AG08396 (cell line): Measurements from ENCODE around the gene RNASE11.
"Not testable (repeated sequence)": the region's sequence is repeated elsewhere in the genome, so short reads cannot be mapped to it uniquely, and the experiment has no call there.

ENCODE experiments used
- DNase-seq: peaks from one replicate; pipeline ENCODE4 v3.0.0; 2012; ENCODE audit warnings: low spot score, mixed read lengths

Gene RNASE11

GRCh38 chr14:20580242-20580641 lies 7.6 kb downstream of the RNASE11 start:
- no peak for DNase-seq

DNA sequence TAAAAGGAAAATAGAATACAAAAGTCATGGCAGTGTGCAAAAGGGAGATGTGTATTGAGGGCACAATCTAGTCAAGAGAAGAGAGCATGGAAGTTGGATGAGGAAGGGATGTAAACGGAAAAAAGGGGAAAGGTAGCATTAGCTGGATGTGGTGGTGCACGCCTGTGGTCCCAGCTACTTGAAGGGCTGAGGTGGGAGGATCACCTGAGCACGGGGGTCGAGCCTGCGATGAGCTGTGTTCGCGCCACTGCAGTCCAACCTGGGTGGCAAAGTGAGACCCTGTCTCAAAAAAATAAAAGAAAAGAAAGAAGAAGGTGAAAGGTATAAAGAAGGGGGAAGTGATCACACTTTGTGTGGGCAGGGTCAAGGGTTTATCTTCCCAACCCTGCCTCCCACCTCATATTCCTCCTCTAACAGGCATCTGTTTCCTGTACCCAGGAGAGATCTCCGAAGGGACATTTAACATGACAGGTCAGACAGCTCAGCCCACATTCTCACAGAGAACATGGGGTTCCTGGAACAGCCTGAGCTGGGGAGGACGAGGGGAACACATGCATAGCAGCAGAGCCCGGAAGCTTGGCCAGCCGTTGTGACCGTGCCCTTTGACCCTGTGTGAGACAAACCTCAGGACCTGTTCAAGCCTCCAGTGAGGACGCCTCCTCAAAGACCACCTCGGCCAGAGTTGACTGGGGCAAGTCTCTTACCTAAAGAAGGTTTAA lies 8.9 kb downstream of the RNASE11 start:
- no peak for DNase-seq

DNA sequence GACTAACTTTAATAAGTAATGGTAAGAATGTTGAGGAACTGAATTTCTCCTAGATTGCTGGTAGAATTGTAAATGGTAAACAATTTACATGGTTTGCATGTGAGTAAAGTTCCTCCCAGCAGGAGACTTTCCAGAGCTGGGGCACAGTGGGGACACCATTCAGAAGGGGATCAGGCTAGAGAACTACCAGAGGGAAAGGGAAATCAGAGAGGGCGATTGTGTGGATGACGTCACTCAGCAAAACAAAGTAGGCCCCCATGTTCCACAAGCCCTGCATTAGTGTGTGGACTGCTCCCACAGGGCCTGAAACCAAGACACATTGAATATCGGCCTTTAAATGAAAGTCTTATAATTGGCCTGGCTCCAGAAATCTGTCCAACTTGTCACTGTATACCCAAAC lies 9.5 kb downstream of the RNASE11 start:
- DNase-seq: no peak

- not testable (repeated sequence) for DNase-seq
These were observed 15.3 kb downstream of the RNASE11 start for GRCh38 chr14:20572382-20572990.

DNA sequence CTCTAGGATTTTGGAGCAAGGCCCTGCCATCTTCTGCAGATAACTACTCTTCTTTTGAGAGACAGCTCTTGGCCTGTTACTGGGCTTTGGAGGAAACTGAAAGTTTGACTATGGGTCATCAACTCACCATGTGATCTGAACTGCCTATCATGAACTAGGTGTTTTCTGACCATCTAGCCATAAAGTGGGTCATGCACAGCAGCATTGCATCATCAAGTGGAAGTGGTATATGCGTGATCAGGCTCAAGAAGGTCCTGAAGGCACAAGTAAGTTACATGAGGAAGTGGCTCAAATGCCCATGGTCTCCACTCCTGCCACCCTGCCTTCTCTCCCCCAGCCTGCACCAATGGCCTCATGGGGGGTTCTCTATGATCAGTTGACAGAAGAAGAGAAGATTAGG lies 17.1 kb downstream of the RNASE11 start:
- not testable (repeated sequence) for DNase-seq

DNA sequence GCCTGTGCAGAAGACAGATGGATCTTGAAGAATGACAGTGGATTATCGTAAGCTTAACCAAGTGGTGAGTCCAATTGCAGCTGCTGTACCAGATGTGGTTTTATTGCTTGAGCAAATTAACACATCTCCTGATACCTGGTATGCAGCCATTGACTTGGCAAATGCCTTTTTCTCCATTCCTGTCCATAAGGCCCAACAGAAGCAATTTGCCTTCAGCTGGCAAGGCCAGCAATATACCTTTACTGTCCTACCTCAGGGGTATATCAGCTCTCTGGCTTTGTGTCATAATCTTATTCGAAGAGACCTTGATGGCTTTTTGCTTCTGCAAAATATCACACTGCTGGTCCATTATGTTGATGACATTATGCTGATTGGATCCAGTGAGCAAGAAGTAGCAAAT lies 17.9 kb downstream of the RNASE11 start:
- DNase-seq: not testable (repeated sequence)

- no peak for DNase-seq
These were observed 18.7 kb downstream of the RNASE11 start for GRCh38 chr14:20569066-20569465.

DNA sequence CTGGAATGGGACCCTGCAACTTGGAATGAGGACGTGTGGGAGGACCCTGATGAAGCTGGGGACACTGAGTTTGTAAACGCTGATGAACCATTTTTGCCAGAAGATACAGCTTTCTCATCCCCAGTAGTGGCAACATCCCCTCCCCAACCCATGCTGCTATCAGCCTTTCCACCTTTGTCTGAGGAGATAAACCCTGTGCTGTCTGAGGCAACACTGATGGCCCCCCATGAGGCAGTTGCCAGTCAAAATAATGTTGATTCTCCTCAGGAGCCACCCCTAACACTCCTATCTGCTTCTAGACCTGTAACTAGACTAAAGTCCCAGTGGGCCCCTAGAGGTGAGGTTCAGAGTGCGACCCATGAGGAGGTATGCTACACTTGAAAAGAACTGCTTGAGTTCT lies 19.4 kb downstream of the RNASE11 start:
- no peak for DNase-seq

GRCh38 chr14:20567199-20567598 lies 20.6 kb downstream of the RNASE11 start:
- not testable (repeated sequence) for DNase-seq

DNA sequence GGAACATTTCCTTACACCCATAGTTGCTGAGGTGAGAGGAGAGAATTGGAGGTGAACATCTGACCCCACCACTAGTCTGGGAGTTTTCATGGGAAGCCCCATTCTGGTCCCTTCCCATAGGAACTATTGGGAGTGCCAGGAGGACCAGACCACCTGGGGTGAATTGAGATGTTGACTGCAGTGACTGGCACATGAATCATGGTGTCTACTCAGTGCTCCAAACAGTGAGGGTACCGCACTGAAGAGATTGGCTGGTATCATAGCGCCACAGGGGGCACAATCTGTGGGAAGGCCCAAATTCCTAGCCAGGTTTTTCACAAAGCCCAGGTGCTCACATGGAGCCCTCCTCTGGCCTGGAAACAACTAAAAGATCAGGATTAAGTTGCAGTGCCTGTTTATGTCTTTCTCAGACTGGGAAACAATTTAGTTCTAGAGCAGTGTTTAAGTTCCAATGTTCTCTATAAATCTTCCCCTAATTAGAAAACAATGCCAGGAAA lies 23.3 kb downstream of the RNASE11 start:
- DNase-seq: no peak

GRCh38 chr14:20563971-20564370 lies 23.8 kb downstream of the RNASE11 start:
- no peak for DNase-seq

DNA sequence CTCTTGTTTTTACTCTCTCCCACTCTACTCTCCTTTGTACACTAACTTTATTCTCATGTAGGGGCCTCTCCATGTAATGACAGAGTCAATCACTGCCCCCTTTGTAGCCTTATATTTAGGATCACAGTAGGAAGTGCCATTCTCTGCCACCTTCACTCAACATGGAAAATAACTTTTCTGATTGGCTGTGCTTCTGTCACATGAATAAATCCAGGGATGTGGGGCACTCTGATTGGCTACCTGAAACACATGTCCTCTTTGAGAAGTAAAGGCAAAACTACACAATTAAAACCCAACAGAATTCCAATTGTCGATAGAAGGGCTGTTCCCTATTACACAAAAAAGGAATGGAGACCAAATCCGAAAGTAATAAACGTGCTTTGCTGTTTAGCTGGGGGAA lies 26.8 kb downstream of the RNASE11 start, which contains the start of gene RNASE9:
Gene RNASE9 (minus strand): TSS at position 87 of the 400 bp plus-strand sequence.
- no peak for DNase-seq

DNA sequence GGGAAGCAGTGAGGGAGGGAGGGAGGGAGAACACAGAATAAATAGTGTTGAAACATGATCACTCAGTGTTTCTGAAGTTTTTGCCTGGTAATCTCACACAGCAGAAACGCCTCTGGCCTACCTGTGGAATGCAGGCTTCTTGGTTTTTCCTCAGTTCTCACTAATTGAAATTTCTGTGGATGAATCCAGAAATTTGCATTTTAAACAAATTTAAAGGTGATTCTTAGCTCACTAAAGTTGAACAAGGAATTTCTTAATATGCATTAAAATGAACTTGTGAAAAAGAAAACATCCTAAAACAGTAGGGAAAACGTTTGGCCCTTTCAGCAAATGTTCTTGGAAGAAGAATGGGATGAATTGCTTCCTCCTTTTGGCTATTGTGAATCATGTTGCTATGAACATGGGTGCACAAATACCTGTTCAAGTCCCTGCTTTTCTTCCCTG lies 28.3 kb downstream of the RNASE11 start:
- no peak for DNase-seq

DNA sequence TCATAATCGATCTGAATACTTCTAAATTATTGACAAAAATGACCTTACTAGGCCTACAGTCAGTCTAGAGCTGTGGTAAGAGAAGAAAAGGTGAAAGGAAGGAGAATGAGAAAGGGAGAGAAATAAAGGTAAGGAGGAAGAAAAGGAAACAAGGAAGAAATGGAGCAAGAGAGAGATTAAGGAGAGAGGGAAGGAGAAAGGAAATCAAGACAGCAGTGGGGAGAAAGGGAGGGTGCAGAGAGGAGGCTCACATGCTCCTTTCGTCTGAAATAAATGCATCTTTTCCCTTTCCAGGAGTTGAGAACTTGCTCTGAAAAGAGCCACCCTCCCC lies 30.6 kb downstream of the RNASE11 start:
- no peak for DNase-seq

- DNase-seq: no peak
These were observed 31.1 kb downstream of the RNASE11 start for GRCh38 chr14:20556500-20557211.

DNA sequence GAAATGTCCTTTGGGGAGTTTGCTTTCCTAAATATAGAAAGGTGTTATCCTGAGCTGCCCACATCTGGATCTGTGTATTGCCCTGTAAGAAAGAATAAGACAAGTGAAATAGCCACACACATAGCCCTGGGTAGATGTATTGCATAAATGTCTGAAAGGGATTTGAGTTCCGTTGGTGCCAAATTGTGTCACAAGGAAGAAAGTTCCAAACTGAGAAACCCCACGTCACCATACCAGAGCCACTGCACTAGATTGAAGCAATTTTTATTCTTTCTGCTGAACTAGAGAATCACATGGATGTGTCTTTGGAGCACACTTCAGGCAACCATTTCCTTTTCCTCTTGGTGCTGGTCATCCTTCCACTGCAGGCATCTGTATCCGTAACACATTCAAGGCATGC lies 32.0 kb downstream of the RNASE11 start:
- no peak for DNase-seq

GRCh38 chr14:20553024-20553423 lies 34.8 kb downstream of the RNASE11 start:
- DNase-seq: no peak

- DNase-seq: no peak
These were observed 36.2 kb downstream of the RNASE11 start for GRCh38 chr14:20551606-20552005.

DNA sequence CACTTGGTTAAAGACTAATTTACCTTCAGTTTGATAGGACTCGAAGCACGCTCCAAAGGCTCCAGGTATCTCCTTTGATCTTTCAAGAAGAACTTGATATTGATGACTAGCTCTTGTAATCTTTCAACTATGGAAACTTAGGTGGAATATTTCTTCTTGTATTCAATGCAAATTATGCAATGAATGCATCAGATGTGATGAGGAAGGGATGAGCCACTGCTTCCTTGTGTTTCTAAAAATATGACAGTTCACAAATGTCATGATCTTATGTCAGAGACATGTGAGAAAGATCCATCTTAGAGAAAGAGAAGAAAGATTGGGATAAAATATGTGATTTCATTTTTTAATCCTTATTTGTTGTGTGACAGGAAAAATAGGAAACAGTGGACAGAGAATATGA lies 36.9 kb downstream of the RNASE11 start:
- no peak for DNase-seq

DNA sequence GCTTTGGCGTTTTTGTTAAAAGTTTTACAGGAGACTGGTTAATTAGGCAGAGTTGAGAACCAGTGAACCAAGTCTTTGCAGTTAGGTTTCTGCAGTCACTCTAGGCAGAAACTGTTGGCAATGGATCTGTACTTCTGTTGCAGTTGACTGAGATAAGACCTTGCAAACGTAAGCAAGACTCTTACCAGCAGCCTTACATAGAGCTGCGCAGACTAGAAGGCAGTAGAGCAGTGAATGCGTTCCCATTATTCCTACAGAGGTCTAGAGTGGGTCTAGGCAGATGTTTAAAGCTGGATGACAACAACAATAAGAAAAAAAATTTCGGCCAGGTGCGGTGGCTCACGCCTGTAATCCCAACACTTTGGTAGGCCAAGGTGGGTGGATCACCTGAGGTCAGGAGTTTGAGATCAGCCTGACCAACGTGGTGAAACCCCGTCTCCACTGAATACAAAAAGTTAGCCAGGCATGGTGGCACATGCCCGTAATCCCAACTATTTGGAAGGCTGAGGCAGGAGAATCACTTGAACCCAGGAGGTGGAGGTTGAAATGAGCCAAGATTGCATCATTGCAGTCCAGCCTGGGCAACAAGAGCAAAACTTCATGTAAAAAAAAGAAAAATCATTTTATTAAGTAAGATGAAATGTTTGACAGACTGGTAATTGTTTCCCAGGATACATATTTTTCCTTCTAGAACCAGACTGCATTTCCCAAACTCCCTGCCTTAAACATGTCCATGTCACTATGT lies 39.2 kb downstream of the RNASE11 start:
- no peak for DNase-seq

DNA sequence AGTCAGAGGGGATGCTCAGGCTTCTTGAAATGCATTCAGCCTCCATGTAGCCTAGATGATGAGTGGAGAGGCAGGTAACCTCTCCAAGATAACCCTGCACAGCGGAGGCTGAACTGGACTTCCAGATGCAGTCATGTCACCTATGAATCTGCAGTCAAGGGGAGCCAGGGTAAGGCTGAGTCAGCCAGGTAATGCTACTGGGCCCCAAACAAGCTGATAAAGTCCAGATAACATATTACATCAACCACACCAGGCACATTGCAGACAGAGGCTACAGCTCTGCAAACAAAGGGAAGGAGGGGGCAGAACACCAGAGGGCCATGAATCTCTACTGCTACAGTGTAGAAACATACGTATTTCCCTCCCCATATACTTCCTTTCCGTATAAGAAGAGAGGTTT lies 40.9 kb downstream of the RNASE11 start:
- no peak for DNase-seq

DNA sequence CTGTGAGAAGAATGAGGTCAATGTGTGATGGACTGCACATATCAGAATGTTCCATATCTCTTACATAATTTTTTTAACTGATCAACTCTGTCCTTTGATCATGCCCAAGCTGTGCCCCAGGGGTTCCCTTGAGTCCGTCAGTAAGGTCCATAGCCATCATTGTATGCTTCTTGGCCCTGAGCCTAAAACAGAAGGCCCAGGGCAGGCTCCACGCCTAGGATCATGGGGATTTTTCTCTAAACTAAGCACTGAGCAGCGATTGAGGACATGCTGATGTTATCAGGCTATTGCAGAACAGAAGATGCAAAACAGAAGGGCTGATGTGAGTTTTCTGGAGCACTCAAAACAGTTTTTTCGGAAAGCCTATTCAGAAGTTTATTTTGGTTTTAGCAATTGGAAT lies 47.9 kb downstream of the RNASE11 start:
- no peak for DNase-seq
